IMR-90 (cell line): Measurements from ENCODE around the gene FAM83G. TPM values are rescaled to one million over a fixed set of nuclear protein-coding genes. Genes with fewer than 3 reads are reported as not detected.

Source experiments
- ATAC-seq: fragments of 200-7000 bp; cut with Tn5 transposase; 2 replicates; pipeline ENCODE4 v1.9.1; 2020; ENCODE audit warnings: low read depth, mild to moderate bottlenecking, moderate library complexity
- BruUV-seq: library from RNA; stranded (reverse); fragments of 400-500 nt; replicated peaks from 2 replicates; lab custom pipeline; 2021; lab: Mats Ljungman, UMichigan
- CTCF ChIA-PET: fragments of 300-600 bp; formaldehyde crosslinking; extraction: SDS; loops from one replicate; lab custom pipeline; 2021; ENCODE audit warnings: antibody characterized with exemption; lab: Yijun Ruan, JAX
- POLR2A ChIA-PET: fragments of 300-600 bp; sonication (Branson Sonifier 250); formaldehyde crosslinking; loops from one replicate; lab custom pipeline; 2022; ENCODE audit warnings: antibody characterized with exemption; ENCODE audit not compliant: unreplicated experiment; lab: Charles Lee
- DNase-seq: peaks from one replicate; pipeline ENCODE4 v3.0.0; 2013
- H2AFZ ChIP-seq: replicated peaks from 2 replicates; pipeline ENCODE3; 2013; ENCODE audit warnings: low read length, mild to moderate bottlenecking; ENCODE audit not compliant: poor library complexity
- H2AK5ac ChIP-seq: 2 replicates; pipeline ENCODE4 v1.6.1; 2013; ENCODE audit warnings: low read depth, low read length, inconsistent platforms
- H2AK9ac ChIP-seq: replicated peaks from 2 replicates; pipeline ENCODE3; 2013; ENCODE audit warnings: mild to moderate bottlenecking, low read depth, low read length, moderate library complexity; ENCODE audit not compliant: poor library complexity
- H2BK120ac ChIP-seq: 2 replicates; pipeline ENCODE4 v1.6.1; 2013; ENCODE audit warnings: low read depth, low read length, inconsistent platforms
- H2BK15ac ChIP-seq: 3 replicates; pipeline ENCODE4 v1.6.1; 2013; ENCODE audit warnings: low read depth, low read length, inconsistent platforms
- H2BK20ac ChIP-seq: 2 replicates; pipeline ENCODE4 v1.6.1; 2013; ENCODE audit warnings: low read depth, mild to moderate bottlenecking, inconsistent platforms, low read length, moderate library complexity
- H2BK5ac ChIP-seq: 2 replicates; pipeline ENCODE4 v1.6.1; 2013; ENCODE audit warnings: mild to moderate bottlenecking, low read depth, low read length, inconsistent platforms; ENCODE audit not compliant: poor library complexity, severe bottlenecking
- H3K14ac ChIP-seq: replicated peaks from 2 replicates; pipeline ENCODE4 v1.6.1; 2013; ENCODE audit warnings: low read depth, low read length, inconsistent platforms
- H3K18ac ChIP-seq: 2 replicates; pipeline ENCODE4 v1.6.1; 2013; ENCODE audit warnings: low read depth, low read length, control low read depth
- H3K23ac ChIP-seq: 2 replicates; pipeline ENCODE4 v1.6.1; 2013; ENCODE audit warnings: low read depth, low read length, inconsistent platforms
- H3K27ac ChIP-seq: 2 replicates; pipeline ENCODE4 v1.5.1; 2013; ENCODE audit warnings: mild to moderate bottlenecking, control low read depth, low read length; ENCODE audit not compliant: insufficient read depth
- H3K27me3 ChIP-seq: 2 replicates; pipeline ENCODE4 v1.6.1; 2013; ENCODE audit warnings: low read length; ENCODE audit not compliant: control insufficient read depth, insufficient read depth
- H3K36me3 ChIP-seq: 2 replicates; pipeline ENCODE4 v1.6.1; 2013; ENCODE audit warnings: low read length, mixed read lengths; ENCODE audit not compliant: control insufficient read depth, insufficient read depth
- H3K4ac ChIP-seq: 2 replicates; pipeline ENCODE4 v1.6.1; 2013; ENCODE audit warnings: low read depth, low read length, inconsistent platforms
- H3K4me1 ChIP-seq: 2 replicates; pipeline ENCODE4 v1.6.1; 2013; ENCODE audit warnings: low read length, mixed read lengths; ENCODE audit not compliant: control insufficient read depth, insufficient read depth
- H3K4me2 ChIP-seq: 2 replicates; pipeline ENCODE4 v1.6.1; 2013; ENCODE audit warnings: low read depth, mild to moderate bottlenecking, control low read depth, low read length, moderate library complexity
- H3K4me3 ChIP-seq: 2 replicates; pipeline ENCODE4 v1.5.1; 2013; ENCODE audit warnings: low read depth, mild to moderate bottlenecking, control low read depth, low read length, moderate library complexity; ENCODE audit not compliant: insufficient read depth
- H3K56ac ChIP-seq: 2 replicates; pipeline ENCODE4 v1.6.1; 2013; ENCODE audit warnings: low read length, inconsistent platforms; ENCODE audit not compliant: insufficient read depth; ENCODE audit errors: extremely low read depth
- H3K79me1 ChIP-seq, 2 experiments: 2 replicates each; pipeline ENCODE4 v1.6.1; 2013; ENCODE audit warnings: low read length in 2 of 2, inconsistent platforms in 1 of 2, low read depth in 1 of 2
- H3K9ac ChIP-seq: 2 replicates; pipeline ENCODE4 v1.6.1; 2013; ENCODE audit warnings: low read depth, low read length, control low read depth
- H3K9me1 ChIP-seq: 2 replicates; pipeline ENCODE4 v1.6.1; 2013; ENCODE audit warnings: low read length, inconsistent platforms; ENCODE audit not compliant: insufficient read depth
- H3K9me3 ChIP-seq: 2 replicates; pipeline ENCODE4 v1.6.1; 2013; ENCODE audit warnings: low read length; ENCODE audit not compliant: control insufficient read depth, insufficient read depth
- H4K20me1 ChIP-seq: 2 replicates; pipeline ENCODE4 v1.6.1; 2013; ENCODE audit warnings: low read length, inconsistent platforms; ENCODE audit not compliant: insufficient read depth
- H4K5ac ChIP-seq: 2 replicates; pipeline ENCODE4 v1.6.1; 2013; ENCODE audit warnings: mild to moderate bottlenecking, low read depth, low read length, control low read depth
- H4K8ac ChIP-seq, 2 experiments: 2 replicates each; pipeline ENCODE4 v1.6.1; 2013; ENCODE audit warnings: low read depth in 2 of 2, low read length in 2 of 2, control low read depth in 1 of 2, inconsistent platforms in 1 of 2
- H4K91ac ChIP-seq: 2 replicates; pipeline ENCODE4 v1.6.1; 2013; ENCODE audit warnings: low read depth, low read length, inconsistent platforms; ENCODE audit not compliant: insufficient read depth
- BHLHE40 ChIP-seq: fragments of 150-350 bp; IDR thresholded peaks from 2 replicates; pipeline ENCODE4 v1.6.1; 2016; ENCODE audit warnings: mild to moderate bottlenecking, low read depth, low read length
- CTCF ChIP-seq: conservative IDR thresholded peaks from 2 replicates; pipeline ENCODE4 v1.5.1; 2012; ENCODE audit warnings: mild to moderate bottlenecking, low read depth, low read length, improper control_type of control experiment
- MXI1 ChIP-seq: IDR thresholded peaks from 2 replicates; pipeline ENCODE4 v1.6.1; 2012; ENCODE audit warnings: low read depth, mild to moderate bottlenecking, low read length, moderate library complexity, borderline replicate concordance
- RAD21 ChIP-seq: IDR thresholded peaks from 2 replicates; pipeline ENCODE4 v1.6.1; 2012; ENCODE audit warnings: low read length, improper control_type of control experiment
- RCOR1 ChIP-seq: IDR thresholded peaks from 2 replicates; pipeline ENCODE4 v1.6.1; 2012; ENCODE audit warnings: mild to moderate bottlenecking, low read length, improper control_type of control experiment; ENCODE audit not compliant: insufficient replicate concordance
- RFX5 ChIP-seq: IDR thresholded peaks from 2 replicates; pipeline ENCODE4 v1.8.0; 2012; ENCODE audit warnings: low read depth, mild to moderate bottlenecking, low read length, moderate library complexity
- SMC3 ChIP-seq: fragments of 150-350 bp; IDR thresholded peaks from 2 replicates; pipeline ENCODE4 v1.6.1; 2016; ENCODE audit warnings: low read depth, mild to moderate bottlenecking, antibody characterized with exemption, low read length, moderate library complexity
- WGBS, 2 experiments: methylation state at CpG; one replicate each; pipeline versions ENCODE4 v1.1.5 to v1.1.7; 2013; ENCODE audit warnings: missing lambda C conversion rate in 2 of 2; ENCODE audit not compliant: insufficient read length in 1 of 2; ENCODE audit errors: extremely low coverage in 2 of 2; 5-methylcytosine and 5-hydroxymethylcytosine counted together
- dilution Hi-C: fragments of 300-500 bp; cut with HindIII; formaldehyde crosslinking; loops from one replicate; pipeline ENCODE4 v1.14.3; 2018; ENCODE audit warnings: low sequenced_read_pairs; ENCODE audit not compliant: unreplicated experiment
- in situ Hi-C: fragments of 300-500 bp; cut with MboI; formaldehyde crosslinking; loops from 3 replicates; pipeline ENCODE4 v1.14.3; 2019; ENCODE audit warnings: low sequenced_read_pairs, inconsistent platforms, mixed read lengths
- intact Hi-C: fragments of 100-400 bp; cut with micrococcal nuclease; formaldehyde crosslinking; loops from 2 replicates; pipeline ENCODE4 v1.10.0; 2022
- polyA plus RNA-seq, 3 experiments: library from polyadenylated mRNA; depleted of rRNA; stranded (reverse); fragments of >200 nt; gene quantifications; 2 replicates each; pipeline ENCODE4 v1.2.3, GENCODE V29; 2012; ENCODE audit warnings: low replicate concordance in 1 of 3
- total RNA-seq: library from RNA; depleted of rRNA; stranded (reverse); fragments of >200 nt; gene quantifications from 2 replicates; pipeline ENCODE4 v1.2.3, GENCODE V29; 2012

The FAM83G gene
- total and polyA plus RNA-seq, 2 of the 4 experiments (the other 2 are of a cell fraction) = 9.5 to 12.6 TPM

- Histone ChIP-seq H3K79me1 (no peaks in the 10 kb centered on the region), H2AK5ac (no peak overlapping the region; the same call in 1 of the 2 replicates), H2AK9ac (peak overlapping the region; percentile 55), H4K5ac (no peak overlapping the region), H3K9ac (no peak overlapping the region), H3K14ac (no peak overlapping the region), H4K91ac (no peak overlapping the region), H3K56ac (no peak overlapping the region), H3K27me3 (no peaks in the 10 kb centered on the region; the same call in 1 of the 2 replicates), H3K23ac (no peak overlapping the region), H2BK20ac (no peak overlapping the region), H2BK15ac (no peak overlapping the region), H4K20me1 (no peaks in the 10 kb centered on the region), H3K27ac (no peak overlapping the region), H3K36me3 (no peaks in the 10 kb centered on the region), H2BK5ac (no peak overlapping the region), H3K4me2 (no peak overlapping the region), H3K4me3 (no peak overlapping the region), H4K8ac (no peak overlapping the region), H3K9me3 (no peaks in the 10 kb centered on the region), H2BK120ac (no peak overlapping the region), H3K4ac (no peak overlapping the region), H3K4me1 (no peaks in the 10 kb centered on the region), H3K9me1 (peaks cover 6% of the 10 kb centered on the region; the same call in 1 of the 2 replicates), H3K18ac (no peak overlapping the region), H2AFZ (no peak overlapping the region)
- intact Hi-C loops (no loop called here), dilution Hi-C loops (no loop called here), in situ Hi-C loops (no loop called here)
- WGBS, 2 experiments = 73% methylated on average over 3 of the region's 7 CpGs; no CpG with 5 or more reads in 1 of the 2 experiments
- DNase-seq (no peak), ATAC-seq (no peak)
- ChIA-PET POLR2A (no interaction called here), CTCF (no interaction called here)
- TF ChIP-seq RAD21 (no peak), RFX5 (no peak), SMC3 (no peak), BHLHE40 (no peak), RCOR1 (no peak), MXI1 (no peak), CTCF (no peak)
- BruUV-seq = no TSS peak
Observed at GRCh38 chr17:19016881-19017280, 12.3 kb upstream of the FAM83G start.
